A549 (cell line): ENCODE data around the gene ELK1. TPM values are rescaled to one million over a fixed set of nuclear protein-coding genes. Genes with fewer than 3 reads are reported as not detected.

Experiments used
- ATAC-seq, 2 experiments: fragments of 200-7000 bp in 1 of 2; fragments of >200 bp in 1 of 2; cut with Nextera tagmentation in 1 of 2; cut with Tn5 transposase in 1 of 2; 3 replicates each; pipeline versions ENCODE4 v1.8.0 to v1.9.1; 2018 to 2020; ENCODE audit warnings: mild to moderate bottlenecking in 1 of 2, moderate library complexity in 1 of 2
- CTCF ChIA-PET: fragments of 300-600 bp; sonication (Branson Sonifier 250); formaldehyde crosslinking; extraction: SDS; loops from one replicate; lab custom pipeline; 2021; ENCODE audit warnings: antibody characterized with exemption, inconsistent platforms; lab: Yijun Ruan, JAX
- POLR2A ChIA-PET: fragments of 350-600 bp; formaldehyde crosslinking; extraction: SDS; loops from one replicate; lab custom pipeline; 2021; ENCODE audit warnings: antibody characterized with exemption, inconsistent platforms; lab: Yijun Ruan, JAX
- DNase-seq, 2 experiments: peaks; one replicate each; pipeline versions ENCODE4 v3.0.0 to v3.0.0-alpha.2; 2011 to 2016; ENCODE audit warnings: low read depth in 1 of 2, low spot score in 1 of 2
- FAIRE-seq: peaks from 2 replicates; lab custom pipeline; 2011; peaks lifted over from hg19 to GRCh38; lab: Jason Lieb, UNC
- H3K27ac ChIP-seq, 2 experiments: fragments of >200 bp; sonication (Bioruptor Twin); formaldehyde crosslinking; 3 replicates each; pipeline ENCODE4 v1.5.1; 2016 to 2017
- H3K4me1 ChIP-seq: fragments of >200 bp; sonication (Bioruptor Twin); formaldehyde crosslinking; 3 replicates; pipeline ENCODE4 v1.6.1; 2016
- H3K4me2 ChIP-seq: fragments of >200 bp; sonication (Bioruptor Twin); formaldehyde crosslinking; 3 replicates; pipeline ENCODE4 v1.6.1; 2016
- H3K4me3 ChIP-seq: fragments of >200 bp; sonication (Bioruptor Twin); formaldehyde crosslinking; 3 replicates; pipeline ENCODE4 v1.5.1; 2016
- H3K9me3 ChIP-seq: fragments of >200 bp; sonication (Bioruptor Twin); formaldehyde crosslinking; 3 replicates; pipeline ENCODE4 v1.6.1; 2016
- BHLHE40 ChIP-seq: IDR thresholded peaks from 2 replicates; pipeline ENCODE4 v1.6.1; 2012; ENCODE audit warnings: low read depth, low read length, inconsistent platforms
- CBX2 ChIP-seq: fragments of 200-600 bp; sonication (generic); IDR thresholded peaks from 2 replicates; pipeline ENCODE4 v1.6.1; 2016; ENCODE audit warnings: low read depth, mild to moderate bottlenecking, borderline replicate concordance
- CHD2 ChIP-seq: fragments of 150-350 bp; IDR thresholded peaks from 2 replicates; pipeline ENCODE4 v1.6.1; 2014; ENCODE audit warnings: low read length; ENCODE audit not compliant: partially characterized antibody
- CHD4 ChIP-seq: fragments of 200-600 bp; sonication (generic); IDR thresholded peaks from 2 replicates; pipeline ENCODE4 v1.6.1; 2016; ENCODE audit warnings: antibody characterized with exemption, mild to moderate bottlenecking, borderline replicate concordance
- EP300 ChIP-seq, 2 experiments: fragments of >200 bp; sonication (Bioruptor Twin); formaldehyde crosslinking; IDR thresholded peaks; 2 replicates in 1 of 2; 3 replicates in 1 of 2; pipeline ENCODE4 v1.6.1; 2016 to 2017
- FOSB ChIP-seq: fragments of 250-450 bp; sonication (Bioruptor Pico); IDR thresholded peaks from 2 replicates; pipeline ENCODE4 v1.5.0; 2020; ENCODE audit warnings: mild to moderate bottlenecking, moderate library complexity
- FOSL2 ChIP-seq, 2 experiments: fragments of 450-650 bp in 1 of 2; fragments of >200 bp in 1 of 2; sonication (Bioruptor Twin) in 1 of 2; formaldehyde crosslinking; IDR thresholded peaks; 2 replicates each; pipeline versions ENCODE4 v1.5.0 to v1.6.1; 2016 to 2020; ENCODE audit warnings: mild to moderate bottlenecking in 1 of 2, moderate library complexity in 1 of 2
- HDAC2 ChIP-seq: fragments of 200-600 bp; sonication (generic); IDR thresholded peaks from 2 replicates; pipeline ENCODE4 v1.6.1; 2016
- HES2 ChIP-seq: fragments of >200 bp; sonication (Bioruptor Twin); formaldehyde crosslinking; IDR thresholded peaks from 2 replicates; pipeline ENCODE4 v1.6.1; 2016
- JUNB ChIP-seq: fragments of >200 bp; sonication (Bioruptor Twin); formaldehyde crosslinking; IDR thresholded peaks from 2 replicates; pipeline ENCODE4 v1.6.1; 2016
- MAFK ChIP-seq: fragments of 450-650 bp; IDR thresholded peaks from 2 replicates; pipeline ENCODE4 v1.6.1; 2014; ENCODE audit not compliant: partially characterized antibody
- MYC ChIP-seq: IDR thresholded peaks from 2 replicates; pipeline ENCODE4 v1.6.1; 2012; ENCODE audit warnings: mild to moderate bottlenecking, inconsistent platforms, low read length, improper control_type of control experiment, borderline replicate concordance
- POLR2A ChIP-seq: IDR thresholded peaks from 2 replicates; pipeline ENCODE4 v1.6.1; 2012; ENCODE audit warnings: mild to moderate bottlenecking, low read length
- RAD21 ChIP-seq, 2 experiments: fragments of >200 bp in 1 of 2; sonication (Bioruptor Twin) in 1 of 2; formaldehyde crosslinking in 1 of 2; IDR thresholded peaks in 1 of 2; conservative IDR thresholded peaks in 1 of 2; 2 replicates in 1 of 2; 3 replicates in 1 of 2; pipeline ENCODE4 v1.6.1; 2012 to 2018; ENCODE audit warnings: inconsistent platforms in 1 of 2
- RARB ChIP-seq: fragments of 250-450 bp; sonication (Bioruptor Pico); IDR thresholded peaks from 2 replicates; pipeline ENCODE4 v1.8.0; 2021; ENCODE audit warnings: mild to moderate bottlenecking, moderate library complexity
- RCOR1 ChIP-seq: fragments of 150-350 bp; IDR thresholded peaks from 2 replicates; pipeline ENCODE4 v1.6.1; 2014; ENCODE audit warnings: antibody characterized with exemption, low read length, low read depth
- REST ChIP-seq: fragments of 200-600 bp; sonication (generic); IDR thresholded peaks from 2 replicates; pipeline ENCODE4 v1.6.1; 2016; ENCODE audit warnings: antibody characterized with exemption, mild to moderate bottlenecking, moderate library complexity
- TP53 ChIP-seq: fragments of 250-450 bp; sonication (Bioruptor Pico); IDR thresholded peaks from 2 replicates; pipeline ENCODE4 v1.5.0; 2021; ENCODE audit warnings: mild to moderate bottlenecking, moderate library complexity
- USF2 ChIP-seq: fragments of 450-650 bp; IDR thresholded peaks from 2 replicates; pipeline ENCODE4 v1.6.1; 2014; ENCODE audit warnings: antibody characterized with exemption
- ZC3H11A ChIP-seq: fragments of 450-650 bp; IDR thresholded peaks from 2 replicates; pipeline ENCODE4 v1.6.1; 2014; ENCODE audit warnings: antibody characterized with exemption, mild to moderate bottlenecking
- ZSCAN20 ChIP-seq: fragments of 250-450 bp; sonication (Bioruptor Pico); IDR thresholded peaks from 2 replicates; pipeline ENCODE4 v1.8.0; 2022; ENCODE audit warnings: mild to moderate bottlenecking, moderate library complexity
- WGBS: methylation state at CpG from one replicate; pipeline ENCODE4 v1.1.6; 2017; ENCODE audit errors: missing lambda C conversion rate; 5-methylcytosine and 5-hydroxymethylcytosine counted together
- polyA plus RNA-seq, 4 experiments: library from polyadenylated mRNA; depleted of rRNA in 3 of 4; stranded (reverse); fragments of >200 nt; fragmentation: RNase III in 1 of 4; extraction: RNeasy Plus Mini Kit Qiagen cat#74134 plus additional on column Dnase treatment in 1 of 4; gene quantifications; 2 replicates in 3 of 4; 3 replicates in 1 of 4; pipeline ENCODE4 v1.2.3, GENCODE V29; 2011 to 2017
- TF ChIP-seq, protein P1 (sequence below): IDR thresholded peaks from 2 replicates; pipeline ENCODE4 v1.6.1; 2012; ENCODE audit warnings: low read depth, borderline replicate concordance
- TF ChIP-seq, protein P2 (sequence below): fragments of 250-450 bp; sonication (Bioruptor Pico); IDR thresholded peaks from 2 replicates; pipeline ENCODE4 v1.5.0; 2021; ENCODE audit warnings: mild to moderate bottlenecking, moderate library complexity, borderline replicate concordance

The ELK1 gene
- polyA plus RNA-seq, 2 of the 4 experiments (the other 2 are of a cell fraction), result 14.6 to 23.5 TPM

GRCh38 chrX:47628982-47629381 lies 21.4 kb downstream of the ELK1 start:
- FAIRE-seq (no peak), DNase-seq (no peak), ATAC-seq (no peak)
- H3K4me2 ChIP-seq, result no peak overlapping the region
- POLR2A ChIA-PET, result no interaction called here
- 78% methylated on average over 1 of the region's 1 CpG for WGBS
- TF ChIP-seq POLR2A, result no peak
- TF ChIP-seq FOSB (CRISPR knock-in tag), result no peak
- TF ChIP-seq HES2, result no peak
- no peak for TF ChIP-seq JUNB
- TF ChIP-seq EP300 (IDR thresholded peaks at IDR 0.05), result no peak
- TF ChIP-seq HDAC2, result no peak
- peak; percentile 5 to 15; a peak in 2 of 5 replicates for TF ChIP-seq RAD21 (conservative IDR thresholded peaks at IDR 0.05 in 1 of 2, IDR thresholded peaks at IDR 0.05 in 1 of 2)
- no peaks in the 10 kb centered on the region for H3K4me1 ChIP-seq
- H3K4me3 ChIP-seq, result no peak overlapping the region
- CTCF ChIA-PET, result interaction anchor here (0.6 to 1.4 kb wide), 4 partner anchors 9 to 88 kb away, joined by 3 to 4 read pairs (median 3); partner anchors contain the start of gene SYN1
- H3K9me3 ChIP-seq, result no peaks in the 10 kb centered on the region
- H3K27ac ChIP-seq, result no peak overlapping the region

DNA sequence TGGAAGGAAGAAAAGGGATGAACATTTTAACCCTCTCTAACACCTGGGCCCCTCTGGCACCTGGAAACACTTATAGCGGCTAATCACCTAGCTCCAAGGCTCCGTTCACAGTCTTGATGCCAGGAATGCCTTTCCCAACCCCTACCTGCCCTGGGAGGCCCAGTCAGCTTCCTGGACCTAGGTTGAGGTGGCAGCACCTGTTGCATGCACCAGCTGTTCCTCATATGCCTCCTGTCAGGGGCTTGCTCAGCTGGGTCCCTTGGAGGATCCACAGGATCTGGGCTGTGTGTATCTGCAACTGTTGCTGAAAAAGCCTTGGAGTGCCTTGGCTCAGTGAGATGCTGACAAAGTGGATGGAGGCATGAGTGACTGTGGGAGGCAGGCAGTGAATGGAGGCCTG lies 25.0 kb downstream of the ELK1 start:
- TF ChIP-seq, protein P1, sequence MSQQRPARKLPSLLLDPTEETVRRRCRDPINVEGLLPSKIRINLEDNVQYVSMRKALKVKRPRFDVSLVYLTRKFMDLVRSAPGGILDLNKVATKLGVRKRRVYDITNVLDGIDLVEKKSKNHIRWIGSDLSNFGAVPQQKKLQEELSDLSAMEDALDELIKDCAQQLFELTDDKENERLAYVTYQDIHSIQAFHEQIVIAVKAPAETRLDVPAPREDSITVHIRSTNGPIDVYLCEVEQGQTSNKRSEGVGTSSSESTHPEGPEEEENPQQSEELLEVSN, result no peak
- no peak for TF ChIP-seq CBX2
- TF ChIP-seq BHLHE40, result no peak
- TF ChIP-seq RAD21 (conservative IDR thresholded peaks at IDR 0.05 in 1 of 2, IDR thresholded peaks at IDR 0.05 in 1 of 2), result no peak
- TF ChIP-seq MAFK, result no peak
- TF ChIP-seq USF2, result no peak
- TF ChIP-seq ZC3H11A, result no peak
- no peak for TF ChIP-seq ZSCAN20 (CRISPR knock-in tag)
- no peak for TF ChIP-seq TP53 (CRISPR knock-in tag)
- TF ChIP-seq CHD4, result no peak
- TF ChIP-seq, protein P2, sequence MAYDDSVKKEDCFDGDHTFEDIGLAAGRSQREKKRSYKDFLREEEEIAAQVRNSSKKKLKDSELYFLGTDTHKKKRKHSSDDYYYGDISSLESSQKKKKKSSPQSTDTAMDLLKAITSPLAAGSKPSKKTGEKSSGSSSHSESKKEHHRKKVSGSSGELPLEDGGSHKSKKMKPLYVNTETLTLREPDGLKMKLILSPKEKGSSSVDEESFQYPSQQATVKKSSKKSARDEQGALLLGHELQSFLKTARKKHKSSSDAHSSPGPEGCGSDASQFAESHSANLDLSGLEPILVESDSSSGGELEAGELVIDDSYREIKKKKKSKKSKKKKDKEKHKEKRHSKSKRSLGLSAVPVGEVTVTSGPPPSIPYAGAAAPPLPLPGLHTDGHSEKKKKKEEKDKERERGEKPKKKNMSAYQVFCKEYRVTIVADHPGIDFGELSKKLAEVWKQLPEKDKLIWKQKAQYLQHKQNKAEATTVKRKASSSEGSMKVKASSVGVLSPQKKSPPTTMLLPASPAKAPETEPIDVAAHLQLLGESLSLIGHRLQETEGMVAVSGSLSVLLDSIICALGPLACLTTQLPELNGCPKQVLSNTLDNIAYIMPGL, result no peak
- no peak for TF ChIP-seq HES2
- TF ChIP-seq RCOR1, result no peak
- no peak for TF ChIP-seq MYC
- no peak for TF ChIP-seq FOSL2 (IDR thresholded peaks at IDR 0.05)
- TF ChIP-seq FOSL2 (CRISPR knock-in tag; IDR thresholded peaks at IDR 0.05), result no peak
- no peak for TF ChIP-seq RARB
- TF ChIP-seq REST, result no peak
- TF ChIP-seq CHD2, result no peak
- H3K4me3 ChIP-seq, result no peak overlapping the region
- no peaks in the 10 kb centered on the region for H3K4me1 ChIP-seq
- ATAC-seq (no peak), DNase-seq (no peak), FAIRE-seq (no peak)
- H3K27ac ChIP-seq, result no peak overlapping the region
- ChIA-PET POLR2A (no interaction called here), CTCF (interaction anchor here (0.6 to 2.8 kb wide), 4 partner anchors 18 to 85 kb away, joined by 3 to 19 read pairs (median 4); no protein-coding TSS in a partner anchor)
- H3K9me3 ChIP-seq, result no peaks in the 10 kb centered on the region
- WGBS, result 96% methylated on average over 2 of the region's 2 CpGs
- H3K4me2 ChIP-seq, result no peak overlapping the region
